ENCODE measurements around the gene AFDN.

DNA sequence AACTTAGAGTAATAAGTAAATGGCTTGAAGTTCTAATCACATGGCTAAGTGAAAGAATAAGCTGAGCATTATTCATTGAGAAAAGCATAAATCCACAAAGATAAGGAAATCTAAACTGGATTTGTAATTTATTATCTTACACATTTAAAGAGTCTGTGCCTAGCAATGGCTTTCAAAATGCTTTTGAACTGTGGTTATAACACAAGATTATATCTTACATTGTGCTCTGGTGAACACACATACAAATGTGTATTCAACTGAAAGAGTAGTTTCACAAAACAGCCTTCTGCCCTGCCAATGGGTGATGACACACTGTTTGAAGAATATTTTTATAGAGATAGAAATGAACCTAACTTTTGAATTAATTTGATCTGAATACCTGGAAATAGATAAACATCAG lies 83.3 kb downstream of the AFDN start:
- TF ChIP-seq, protein P1, sequence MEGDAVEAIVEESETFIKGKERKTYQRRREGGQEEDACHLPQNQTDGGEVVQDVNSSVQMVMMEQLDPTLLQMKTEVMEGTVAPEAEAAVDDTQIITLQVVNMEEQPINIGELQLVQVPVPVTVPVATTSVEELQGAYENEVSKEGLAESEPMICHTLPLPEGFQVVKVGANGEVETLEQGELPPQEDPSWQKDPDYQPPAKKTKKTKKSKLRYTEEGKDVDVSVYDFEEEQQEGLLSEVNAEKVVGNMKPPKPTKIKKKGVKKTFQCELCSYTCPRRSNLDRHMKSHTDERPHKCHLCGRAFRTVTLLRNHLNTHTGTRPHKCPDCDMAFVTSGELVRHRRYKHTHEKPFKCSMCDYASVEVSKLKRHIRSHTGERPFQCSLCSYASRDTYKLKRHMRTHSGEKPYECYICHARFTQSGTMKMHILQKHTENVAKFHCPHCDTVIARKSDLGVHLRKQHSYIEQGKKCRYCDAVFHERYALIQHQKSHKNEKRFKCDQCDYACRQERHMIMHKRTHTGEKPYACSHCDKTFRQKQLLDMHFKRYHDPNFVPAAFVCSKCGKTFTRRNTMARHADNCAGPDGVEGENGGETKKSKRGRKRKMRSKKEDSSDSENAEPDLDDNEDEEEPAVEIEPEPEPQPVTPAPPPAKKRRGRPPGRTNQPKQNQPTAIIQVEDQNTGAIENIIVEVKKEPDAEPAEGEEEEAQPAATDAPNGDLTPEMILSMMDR (IDR thresholded peaks at IDR 0.05; ENCODE audit: poor library complexity), result no peak
- no peak for TF ChIP-seq EZH2 (IDR thresholded peaks at IDR 0.05; ENCODE audit: borderline replicate concordance)
- TF ChIP-seq EZH2phosphoT487 (IDR thresholded peaks at IDR 0.05; ENCODE audit: low read depth, severe bottlenecking, unreplicated experiment), result no peak
